ENCODE results near the gene ASCL5.

Gene ASCL5

GRCh38 chr1:201134405-201134804 is 7.4 kb upstream of the ASCL5 start:
- DNase-seq: no peak

GRCh38 chr1:201131398-201131797 is 4.4 kb upstream of the ASCL5 start:
- no peak for DNase-seq

GRCh38 chr1:201128962-201129361 is 2.0 kb upstream of the ASCL5 start:
- no peak for DNase-seq

- no peak for DNase-seq
Observed at GRCh38 chr1:201128476-201128875, 1.5 kb upstream of the ASCL5 start.

- DNase-seq: no peak
Observed at GRCh38 chr1:201127755-201128455, 921 bp upstream of the ASCL5 start.

GRCh38 chr1:201126463-201126831 is 537 bp downstream of the ASCL5 start:
- no peak for DNase-seq

GRCh38 chr1:201125800-201126199 is 1.2 kb downstream of the ASCL5 start:
- no peak for DNase-seq

GRCh38 chr1:201125019-201125418 is 2.0 kb downstream of the ASCL5 start:
- DNase-seq: no peak

GRCh38 chr1:201123866-201124265 is 3.1 kb downstream of the ASCL5 start:
- no peak for DNase-seq

GRCh38 chr1:201122321-201122957 is 4.5 kb downstream of the ASCL5 start:
- DNase-seq: no peak

GRCh38 chr1:201119206-201120197 is 7.5 kb downstream of the ASCL5 start:
- DNase-seq: peak; percentile 54

GRCh38 chr1:201116091-201116490 is 10.9 kb downstream of the ASCL5 start:
- no peak for DNase-seq

- no peak for DNase-seq
Observed at GRCh38 chr1:201115390-201115937, 11.5 kb downstream of the ASCL5 start.

GRCh38 chr1:201114245-201115131 is 12.5 kb downstream of the ASCL5 start:
- DNase-seq: peak; percentile 77

GRCh38 chr1:201113451-201114244 is 13.3 kb downstream of the ASCL5 start:
- DNase-seq: no peak

GRCh38 chr1:201112926-201113325 is 14.1 kb downstream of the ASCL5 start:
- no peak for DNase-seq

GRCh38 chr1:201112173-201112731 is 14.7 kb downstream of the ASCL5 start, which contains the start of gene CACNA1S:
CACNA1S (minus strand) TSS chr1:201112426; CDS start chr1:201112339, 87 bp downstream.
- DNase-seq: no peak

- DNase-seq: no peak
Observed at GRCh38 chr1:201111672-201112071, 15.3 kb downstream of the ASCL5 start.

GRCh38 chr1:201111156-201111555 is 15.8 kb downstream of the ASCL5 start:
- DNase-seq: no peak

- no peak for DNase-seq
Observed at GRCh38 chr1:201110616-201111015, 16.4 kb downstream of the ASCL5 start.

GRCh38 chr1:201110138-201110537 is 16.8 kb downstream of the ASCL5 start:
- no peak for DNase-seq

Data from CD4-positive, alpha-beta T cell treated with Interleukin-21 for 1 hour (primary cell).